Endothelial cell of umbilical vein (primary cell): ENCODE results near the gene MTAP. TPM values are rescaled to one million over a fixed set of nuclear protein-coding genes. Genes with fewer than 3 reads are reported as not detected.

ENCODE experiments used
- BruUV-seq: library from RNA; stranded (reverse); fragments of 400-500 nt; replicated peaks from 2 replicates; lab custom pipeline; 2021; lab: Mats Ljungman, UMichigan
- CTCF ChIA-PET: fragments of 300-600, 350-600 bp; sonication (Branson Sonifier 250); formaldehyde crosslinking; loops from one replicate; lab custom pipeline; 2021; ENCODE audit warnings: antibody characterized with exemption, inconsistent platforms; lab: Charles Lee
- POLR2A ChIA-PET: fragments of 300-600, 350-600 bp; sonication (Branson Sonifier 250); formaldehyde crosslinking; loops from one replicate; lab custom pipeline; 2021; ENCODE audit warnings: antibody characterized with exemption, inconsistent platforms; lab: Charles Lee
- DNase-seq: peaks from one replicate; pipeline ENCODE4 v3.0.0-alpha.2; 2011; ENCODE audit warnings: low read depth, low spot score
- FAIRE-seq: peaks from 2 replicates; lab custom pipeline; 2011; peaks lifted over from hg19 to GRCh38; lab: Jason Lieb, UNC
- H2AFZ ChIP-seq: 2 replicates; pipeline ENCODE4 v1.6.0; 2012; ENCODE audit warnings: low read depth, low read length, control low read depth, inconsistent platforms
- H3K27ac ChIP-seq: 2 replicates; pipeline ENCODE4 v1.5.1; 2011; ENCODE audit warnings: low read depth, mild to moderate bottlenecking, control low read depth, low read length, moderate library complexity; ENCODE audit not compliant: insufficient read depth
- H3K27me3 ChIP-seq, 2 experiments: 2 replicates each; pipeline versions ENCODE4 v1.6.0 to v1.6.1; 2011; ENCODE audit warnings: low read length in 2 of 2, mixed read lengths in 1 of 2; ENCODE audit not compliant: control insufficient read depth in 2 of 2, insufficient read depth in 2 of 2
- H3K36me3 ChIP-seq, 2 experiments: 2 replicates in 1 of 2; 3 replicates in 1 of 2; pipeline ENCODE4 v1.5.1; 2011; ENCODE audit warnings: low read length in 2 of 2, mild to moderate bottlenecking in 1 of 2, moderate library complexity in 1 of 2; ENCODE audit not compliant: control insufficient read depth in 2 of 2, insufficient read depth in 2 of 2; ENCODE audit errors: extremely low read depth in 1 of 2
- H3K4me1 ChIP-seq: 3 replicates; pipeline ENCODE4 v1.5.1; 2011; ENCODE audit warnings: mild to moderate bottlenecking, low read length; ENCODE audit not compliant: control insufficient read depth, insufficient read depth; ENCODE audit errors: extremely low read depth
- H3K4me2 ChIP-seq: 2 replicates; pipeline ENCODE4 v1.6.1; 2011; ENCODE audit warnings: low read length, control low read depth, mixed read lengths; ENCODE audit not compliant: insufficient read depth
- H3K4me3 ChIP-seq, 3 experiments: fragments of 200-600 bp in 1 of 3; sonication (generic), shearing (Covaris generic) in 1 of 3; replicated peaks in 1 of 3; 2 replicates each; pipeline ENCODE4 v1.5.1; 2011 to 2016; ENCODE audit warnings: control low read depth in 3 of 3, low read length in 3 of 3, mild to moderate bottlenecking in 2 of 3, inconsistent platforms in 1 of 3, low read depth in 1 of 3, moderate library complexity in 1 of 3; ENCODE audit not compliant: insufficient read depth in 1 of 3
- H3K79me2 ChIP-seq: 2 replicates; pipeline ENCODE4 v1.6.0; 2012; ENCODE audit warnings: low read length, inconsistent platforms; ENCODE audit not compliant: control insufficient read depth, insufficient read depth
- H3K9ac ChIP-seq: replicated peaks from 2 replicates; pipeline ENCODE3; 2011; ENCODE audit warnings: low read length, control low read depth; ENCODE audit not compliant: insufficient read depth; ENCODE audit errors: extremely low read depth
- H3K9me1 ChIP-seq: replicated peaks from 3 replicates; pipeline ENCODE4 v1.6.0; 2011; ENCODE audit warnings: mild to moderate bottlenecking, low read length; ENCODE audit not compliant: control insufficient read depth, insufficient read depth; ENCODE audit errors: extremely low read depth
- H3K9me3 ChIP-seq: replicated peaks from 2 replicates; pipeline ENCODE4 v1.5.1; 2012; ENCODE audit warnings: low read length, inconsistent platforms; ENCODE audit not compliant: control insufficient read depth, insufficient read depth
- H4K20me1 ChIP-seq: replicated peaks from 2 replicates; pipeline ENCODE3; 2011; ENCODE audit warnings: mild to moderate bottlenecking, low read length; ENCODE audit not compliant: control insufficient read depth, insufficient read depth; ENCODE audit errors: extremely low read depth
- CTCF ChIP-seq, 2 donors: IDR thresholded peaks; 1 replicate in 1 of 2; 2 replicates in 1 of 2; pipeline ENCODE4 v1.5.1; 2011; ENCODE audit warnings: low read length in 2 of 2, mild to moderate bottlenecking in 2 of 2, moderate library complexity in 2 of 2, control low read depth in 1 of 2, inconsistent platforms in 1 of 2, low read depth in 1 of 2; ENCODE audit not compliant: insufficient read depth in 1 of 2; ENCODE audit errors: extremely low read depth in 1 of 2
- EZH2 ChIP-seq: IDR thresholded peaks from 2 replicates; pipeline ENCODE4 v1.6.1; 2012; ENCODE audit warnings: borderline replicate concordance, low read depth, mild to moderate bottlenecking, moderate library complexity, low read length, inconsistent platforms; ENCODE audit not compliant: severe bottlenecking
- FOS ChIP-seq: IDR thresholded peaks from 2 replicates; pipeline ENCODE4 v1.6.1; 2011; ENCODE audit warnings: mild to moderate bottlenecking, low read length, moderate library complexity, borderline replicate concordance; ENCODE audit not compliant: insufficient read depth
- GATA2 ChIP-seq: IDR thresholded peaks from 2 replicates; pipeline ENCODE4 v1.7.0; 2011; ENCODE audit warnings: low read depth, mild to moderate bottlenecking, moderate library complexity, mixed read lengths, low read length; ENCODE audit not compliant: insufficient read length, insufficient read depth
- JUN ChIP-seq: IDR thresholded peaks from 2 replicates; pipeline ENCODE4 v1.6.1; 2011; ENCODE audit warnings: borderline replicate concordance, low read depth; ENCODE audit not compliant: insufficient read length, insufficient read depth
- MAX ChIP-seq: IDR thresholded peaks from 2 replicates; pipeline ENCODE4 v1.6.1; 2011; ENCODE audit not compliant: insufficient read depth, insufficient read length
- MYC ChIP-seq: IDR thresholded peaks from one replicate; pipeline ENCODE4 v1.6.1; 2011; ENCODE audit warnings: mild to moderate bottlenecking, low read depth, low read length
- POLR2A ChIP-seq: IDR thresholded peaks from 2 replicates; pipeline ENCODE4 v1.6.1; 2012; ENCODE audit warnings: low read depth, mild to moderate bottlenecking, control low read depth, low read length
- POLR2AphosphoS5 ChIP-seq: IDR thresholded peaks from 2 replicates; pipeline ENCODE4 v1.6.1; 2012; ENCODE audit warnings: low read depth, mild to moderate bottlenecking, control low read depth, low read length, moderate library complexity; ENCODE audit not compliant: insufficient read depth
- dilution Hi-C: fragments of 300-500 bp; cut with MboI; formaldehyde crosslinking; loops from one replicate; pipeline ENCODE4 v1.15.0; 2019; ENCODE audit warnings: low sequenced_read_pairs; ENCODE audit not compliant: extremely low pct_ligation_motif_present
- intact Hi-C: fragments of 100-400 bp; cut with micrococcal nuclease; formaldehyde crosslinking; loops from one replicate; pipeline ENCODE4 v1.10.0; 2022
- polyA plus RNA-seq, 4 experiments: library from polyadenylated mRNA; depleted of rRNA in 3 of 4; stranded (reverse) in 3 of 4; unstranded in 1 of 4; fragments of >200 nt; gene quantifications; 2 replicates each; pipeline versions ENCODE4 v1.2.1 to v1.2.3, GENCODE V29; 2011 to 2012; ENCODE audit warnings: missing spikeins in 1 of 4
- total RNA-seq: library from RNA; stranded (reverse); gene quantifications from 2 replicates; pipeline ENCODE4 v1.2.3, GENCODE V29; 2021

The MTAP gene
- total and polyA plus RNA-seq, 2 donors (not counting 3 experiments of a cell fraction or from before 2014, with no cell fraction given) = 11.3 to 55.1 TPM

- Histone ChIP-seq H3K9me3 (no peaks in the 10 kb centered on the region), H4K20me1 (no peaks in the 10 kb centered on the region), H3K9me1 (no peaks in the 10 kb centered on the region), H2AFZ (no peak overlapping the region), H3K79me2 (no peaks in the 10 kb centered on the region), H3K27me3 (peaks cover 29 to 92% of the 10 kb centered on the region in 2 experiments), H3K4me1 (peaks cover 18% of the 10 kb centered on the region), H3K4me2 (no peak overlapping the region), H3K36me3 (no peaks in the 10 kb centered on the region), H3K27ac (no peak overlapping the region), H3K9ac (no peak overlapping the region), H3K4me3 (no peak overlapping the region)
- DNase-seq (no peak), FAIRE-seq (no peak)
- no peak for TF ChIP-seq GATA2
- no peak for TF ChIP-seq POLR2AphosphoS5
- no peak for TF ChIP-seq CTCF (IDR thresholded peaks at IDR 0.05; ENCODE audit: extremely low read depth in 1 of 2, insufficient read depth in 1 of 2, low read depth in 1 of 2, low read length in 2 of 2)
- TF ChIP-seq MAX = no peak
- no peak for TF ChIP-seq FOS
- TF ChIP-seq JUN = no peak
- TF ChIP-seq POLR2A = no peak
- TF ChIP-seq EZH2 = no peak
- TF ChIP-seq MYC = no peak
- no TSS peak for BruUV-seq
- dilution Hi-C loops = no loop called here
- intact Hi-C loops = loop anchor here (5.0 kb wide), 1 partner anchor 429 kb away; no protein-coding TSS in a partner anchor
- CTCF ChIA-PET = interaction anchor here (0.6 to 2.4 kb wide), 18 partner anchors 8 to 462 kb away, joined by 3 to 17 read pairs (median 4); partner anchors contain the start of gene CDKN2B
- POLR2A ChIA-PET = interaction anchor here (1.1 kb wide), 1 partner anchor 15 kb away, joined by 3 read pairs; no protein-coding TSS in a partner anchor
Measured at GRCh38 chr9:21985964-21986667, 183.7 kb downstream of the MTAP start.

Other genes starting within 250 kb of the MTAP start
- 8.5 and 9.3 TPM in 2 replicates for gene CDKN2A, start 191.8 kb downstream of the MTAP start, total RNA-seq
- 10.7 and 14.1 TPM in 2 replicates for gene CDKN2A, start 191.8 kb downstream of the MTAP start, polyA plus RNA-seq
- gene CDKN2B-AS1, start 192.2 kb downstream of the MTAP start, total RNA-seq = 1.9 and 2.4 TPM in 2 replicates
- gene CDKN2B-AS1, start 192.2 kb downstream of the MTAP start, polyA plus RNA-seq = 0.27 and 0.44 TPM in 2 replicates
- 2.1 and 2.3 TPM in 2 replicates for gene CDKN2B, start 206.7 kb downstream of the MTAP start, total RNA-seq
- gene CDKN2B, start 206.7 kb downstream of the MTAP start, polyA plus RNA-seq = 1.6 and 2.1 TPM in 2 replicates